ENCODE data around the gene AGT. TPM values are rescaled to one million over a fixed set of nuclear protein-coding genes. Genes with fewer than 3 reads are reported as not detected.
"Not testable (repeated sequence)": the region's sequence is repeated elsewhere in the genome, so short reads cannot be mapped to it uniquely, and the experiment has no call there.

The AGT gene
- total RNA-seq, 1 experiment from 2014 or later = not detected

- in situ Hi-C loops (cut with HindIII; ENCODE audit: low pct_unique_long_range_greater_than_20kb, low sequenced_read_pairs) = no loop called here
- DNase-seq (ENCODE audit: low read depth, low spot score) = no peak
Measured at GRCh38 chr1:230680300-230681025, 33.5 kb downstream of the AGT start.

DNA sequence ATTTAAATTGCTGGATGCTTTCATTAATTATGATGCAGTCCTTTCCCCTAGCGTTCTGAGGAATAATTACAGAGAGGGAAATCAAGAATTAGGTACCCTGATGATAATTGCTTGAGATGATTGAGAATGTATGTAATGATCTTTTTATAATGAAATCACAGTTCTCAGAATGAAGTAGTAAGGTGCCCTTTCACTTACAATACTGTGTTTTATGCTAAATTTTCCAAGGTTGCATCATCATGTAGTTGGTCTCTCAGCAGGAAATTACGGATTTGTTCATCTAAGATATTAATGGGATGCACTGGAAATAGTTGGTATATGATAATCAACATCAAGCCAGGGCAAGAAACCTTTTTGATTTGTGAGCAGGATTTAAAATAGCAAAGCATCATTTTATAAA lies 34.1 kb downstream of the AGT start:
- in situ Hi-C loops (cut with HindIII; ENCODE audit: low pct_unique_long_range_greater_than_20kb, low sequenced_read_pairs) = no loop called here
- DNase-seq (ENCODE audit: low read depth, low spot score) = no peak

GRCh38 chr1:230679192-230679591 lies 34.7 kb downstream of the AGT start:
- in situ Hi-C loops (cut with HindIII; ENCODE audit: low pct_unique_long_range_greater_than_20kb, low sequenced_read_pairs) = no loop called here
- no peak for DNase-seq (ENCODE audit: low read depth, low spot score)

GRCh38 chr1:230677200-230677599 lies 36.7 kb downstream of the AGT start:
- in situ Hi-C loops (cut with HindIII; ENCODE audit: low pct_unique_long_range_greater_than_20kb, low sequenced_read_pairs) = no loop called here
- DNase-seq (ENCODE audit: low read depth, low spot score) = no peak

DNA sequence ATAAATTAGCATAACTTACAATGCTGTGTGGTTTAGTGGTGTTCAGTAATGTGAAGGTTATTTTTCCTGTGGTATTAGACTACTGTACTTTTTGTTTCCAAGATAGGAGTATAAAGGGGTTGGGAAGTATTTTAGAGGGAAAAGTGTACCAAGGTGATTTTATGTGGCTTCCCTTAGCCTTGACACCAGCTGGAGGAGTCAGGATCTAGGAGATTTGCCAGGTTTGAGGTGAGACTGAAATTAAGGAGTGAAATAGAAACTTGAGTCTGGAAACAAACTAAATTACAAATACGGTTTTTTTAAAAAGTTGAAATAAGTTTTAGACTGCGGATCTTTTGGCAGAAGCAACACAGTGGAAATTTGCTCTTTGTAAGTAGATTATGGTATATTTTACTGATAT lies 39.3 kb downstream of the AGT start:
- DNase-seq (ENCODE audit: low read depth, low spot score) = no peak
- in situ Hi-C loops (cut with HindIII; ENCODE audit: low pct_unique_long_range_greater_than_20kb, low sequenced_read_pairs) = no loop called here

GRCh38 chr1:230669543-230669942 lies 44.4 kb downstream of the AGT start:
- no peak for DNase-seq (ENCODE audit: low read depth, low spot score)
- in situ Hi-C loops (cut with HindIII; ENCODE audit: low pct_unique_long_range_greater_than_20kb, low sequenced_read_pairs) = no loop called here

DNA sequence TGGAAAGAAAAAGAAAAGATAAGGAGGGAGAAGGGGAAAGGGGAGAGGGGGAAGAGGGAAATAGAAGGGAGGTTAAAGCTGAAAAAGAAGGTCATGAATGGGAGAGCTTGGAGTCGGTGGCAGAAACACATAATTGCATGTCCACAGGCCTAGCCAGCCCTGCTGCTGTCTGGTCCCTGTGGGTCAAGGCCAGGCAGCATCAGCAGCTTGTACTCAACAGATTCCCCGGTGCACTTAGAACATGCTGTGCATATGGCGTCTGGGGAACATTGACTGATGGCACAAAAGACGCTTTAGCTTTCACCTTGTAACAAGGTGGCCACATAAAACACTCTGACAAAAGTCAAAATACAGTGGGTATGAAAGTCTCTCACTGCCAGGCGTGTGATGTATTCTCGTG lies 45.7 kb downstream of the AGT start:
- in situ Hi-C loops (cut with HindIII; ENCODE audit: low pct_unique_long_range_greater_than_20kb, low sequenced_read_pairs) = no loop called here
- no peak for DNase-seq (ENCODE audit: low read depth, low spot score)

GRCh38 chr1:230661976-230662375 lies 51.9 kb downstream of the AGT start:
- in situ Hi-C loops (cut with HindIII; ENCODE audit: low pct_unique_long_range_greater_than_20kb, low sequenced_read_pairs) = no loop called here
- no peak for DNase-seq (ENCODE audit: low read depth, low spot score)

- in situ Hi-C loops (cut with HindIII; ENCODE audit: low pct_unique_long_range_greater_than_20kb, low sequenced_read_pairs) = no loop called here
- DNase-seq (ENCODE audit: low read depth, low spot score) = no peak
Measured at GRCh38 chr1:230658691-230659090, 55.2 kb downstream of the AGT start.

DNA sequence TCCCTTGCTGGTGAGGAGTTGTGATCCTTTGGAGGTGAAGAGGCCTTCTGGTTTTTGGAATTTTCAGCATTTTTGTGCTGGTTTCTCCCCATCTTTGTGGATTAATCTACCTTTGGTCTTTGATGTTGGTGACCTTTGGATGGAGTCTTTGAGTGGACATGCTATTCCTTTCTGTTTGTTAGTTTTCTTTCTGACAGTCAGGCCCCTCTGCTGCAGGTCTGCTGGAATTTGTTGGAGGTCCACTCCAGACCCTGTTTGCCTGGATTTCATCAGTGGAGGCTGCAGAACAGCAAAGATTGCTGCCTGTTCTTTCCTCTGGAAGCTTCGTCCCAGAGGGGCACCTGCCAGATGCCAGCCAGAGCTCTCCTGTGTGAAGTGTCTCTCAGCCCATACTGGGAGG lies 55.8 kb downstream of the AGT start:
- in situ Hi-C loops (cut with HindIII; ENCODE audit: low pct_unique_long_range_greater_than_20kb, low sequenced_read_pairs); DNase-seq (ENCODE audit: low read depth, low spot score): not testable (repeated sequence)

DNA sequence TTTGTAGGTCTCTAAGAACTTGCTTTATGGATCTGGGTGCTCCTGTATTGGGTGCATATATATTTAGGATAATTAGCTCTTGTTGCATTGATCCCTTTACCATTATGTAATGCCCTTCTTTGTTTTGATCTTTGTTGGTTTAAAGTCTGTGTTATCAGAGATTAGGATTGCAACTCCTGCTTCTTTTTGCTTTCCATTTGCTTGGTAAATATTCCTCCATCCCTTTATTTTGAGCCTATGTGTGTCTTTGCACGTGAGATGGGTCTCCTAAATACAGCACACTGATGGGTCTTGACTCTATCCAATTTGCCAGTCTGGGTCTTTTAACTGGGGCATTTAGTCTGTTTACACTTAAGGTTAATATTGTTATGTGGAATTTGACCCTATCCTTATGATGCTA lies 57.2 kb downstream of the AGT start:
- DNase-seq (ENCODE audit: low read depth, low spot score); in situ Hi-C loops (cut with HindIII; ENCODE audit: low pct_unique_long_range_greater_than_20kb, low sequenced_read_pairs): not testable (repeated sequence)

Other genes with a start within 250 kb of the AGT start
- gene COG2, start 71.6 kb downstream of the AGT start, total RNA-seq (2014; rRNA removed; shearing (Covaris generic)) = 29.9 and 35.4 TPM in 2 replicates
- not detected in 2 replicates for gene CAPN9, start 33.3 kb upstream of the AGT start, total RNA-seq (2014; rRNA removed; shearing (Covaris generic))
- gene C1orf198, start 154.4 kb upstream of the AGT start, total RNA-seq (2014; rRNA removed; shearing (Covaris generic)) = 23.9 and 24.3 TPM in 2 replicates

Data from SK-MEL-5 (cell line).